Esophagus squamous epithelium (tissue), 4 donors: ENCODE measurements around the gene AKAP11.

Experiments used
- POLR2A ChIP-seq, 4 donors: fragments of 450-650 bp; IDR thresholded peaks; one replicate each; pipeline ENCODE4 v1.6.1; 2017; ENCODE audit warnings: antibody characterized with exemption in 4 of 4, mild to moderate bottlenecking in 4 of 4, moderate library complexity in 3 of 4
- TF ChIP-seq, protein P1 (sequence below), 6 experiments: fragments of 450-650 bp in 4 of 6; fragments of 200-600 bp in 2 of 6; sonication (generic) in 2 of 6; IDR thresholded peaks; one replicate each; pipeline ENCODE4 v1.5.1; 2016 to 2019; ENCODE audit warnings: antibody characterized with exemption in 6 of 6, mild to moderate bottlenecking in 4 of 6, moderate library complexity in 4 of 6

GRCh38 chr13:42348576-42348975 is 76.6 kb downstream of the AKAP11 start:
- TF ChIP-seq POLR2A (IDR thresholded peaks at IDR 0.05), result no peak
- TF ChIP-seq, protein P1, sequence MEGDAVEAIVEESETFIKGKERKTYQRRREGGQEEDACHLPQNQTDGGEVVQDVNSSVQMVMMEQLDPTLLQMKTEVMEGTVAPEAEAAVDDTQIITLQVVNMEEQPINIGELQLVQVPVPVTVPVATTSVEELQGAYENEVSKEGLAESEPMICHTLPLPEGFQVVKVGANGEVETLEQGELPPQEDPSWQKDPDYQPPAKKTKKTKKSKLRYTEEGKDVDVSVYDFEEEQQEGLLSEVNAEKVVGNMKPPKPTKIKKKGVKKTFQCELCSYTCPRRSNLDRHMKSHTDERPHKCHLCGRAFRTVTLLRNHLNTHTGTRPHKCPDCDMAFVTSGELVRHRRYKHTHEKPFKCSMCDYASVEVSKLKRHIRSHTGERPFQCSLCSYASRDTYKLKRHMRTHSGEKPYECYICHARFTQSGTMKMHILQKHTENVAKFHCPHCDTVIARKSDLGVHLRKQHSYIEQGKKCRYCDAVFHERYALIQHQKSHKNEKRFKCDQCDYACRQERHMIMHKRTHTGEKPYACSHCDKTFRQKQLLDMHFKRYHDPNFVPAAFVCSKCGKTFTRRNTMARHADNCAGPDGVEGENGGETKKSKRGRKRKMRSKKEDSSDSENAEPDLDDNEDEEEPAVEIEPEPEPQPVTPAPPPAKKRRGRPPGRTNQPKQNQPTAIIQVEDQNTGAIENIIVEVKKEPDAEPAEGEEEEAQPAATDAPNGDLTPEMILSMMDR (IDR thresholded peaks at IDR 0.05), result no peak
